Calu3 (cell line): ENCODE measurements around the gene ZP2. TPM values are rescaled to one million over a fixed set of nuclear protein-coding genes. Genes with fewer than 3 reads are reported as not detected.

Source experiments
- BruUV-seq: library from RNA; stranded (reverse); fragments of 400-500 nt; replicated peaks from 2 replicates; lab custom pipeline; 2021; lab: Mats Ljungman, UMichigan
- CTCF ChIA-PET: fragments of 300-600 bp; sonication (Branson Sonifier 250); formaldehyde crosslinking; loops from one replicate; lab custom pipeline; 2022; ENCODE audit warnings: antibody characterized with exemption; lab: Charles Lee
- DNase-seq: peaks from one replicate; pipeline ENCODE4 v3.0.0; 2022
- H3K27ac Mint-ChIP-seq: one replicate; pipeline ENCODE4 v1.8.0; 2022; ENCODE audit warnings: mixed read lengths; ENCODE audit not compliant: unreplicated experiment
- H3K27me3 Mint-ChIP-seq: one replicate; pipeline ENCODE4 v1.8.0; 2022; ENCODE audit warnings: mixed read lengths; ENCODE audit not compliant: unreplicated experiment
- H3K36me3 Mint-ChIP-seq: one replicate; pipeline ENCODE4 v1.8.0; 2022; ENCODE audit warnings: mild to moderate bottlenecking, moderate library complexity, mixed read lengths; ENCODE audit not compliant: insufficient read depth, unreplicated experiment
- H3K4me1 Mint-ChIP-seq: one replicate; pipeline ENCODE4 v1.8.0; 2022; ENCODE audit warnings: mild to moderate bottlenecking, low read depth, mixed read lengths; ENCODE audit not compliant: unreplicated experiment
- H3K4me3 Mint-ChIP-seq: one replicate; pipeline ENCODE4 v1.8.0; 2022; ENCODE audit warnings: mild to moderate bottlenecking, low read depth, moderate library complexity, mixed read lengths; ENCODE audit not compliant: unreplicated experiment
- H3K9me3 Mint-ChIP-seq: one replicate; pipeline ENCODE4 v1.8.0; 2022; ENCODE audit warnings: low read depth, mixed read lengths; ENCODE audit not compliant: unreplicated experiment
- intact Hi-C: fragments of 100-400 bp; cut with micrococcal nuclease; formaldehyde crosslinking; loops from one replicate; pipeline ENCODE4 v1.10.0; 2022; ENCODE audit not compliant: unreplicated experiment
- total RNA-seq: library from RNA; stranded (reverse); gene quantifications from 2 replicates; pipeline ENCODE4 v1.2.3, GENCODE V29; 2022
- TF ChIP-seq, protein P1 (sequence below): fragments of 200-600 bp; IDR thresholded peaks from one replicate; pipeline ENCODE4 v1.8.0; 2022; ENCODE audit warnings: antibody characterized with exemption; ENCODE audit not compliant: unreplicated experiment

ZP2 gene
- total RNA-seq, 1 experiment from 2014 or later = not detected

- Mint-ChIP-seq H3K27ac (no peak overlapping the region), H3K4me1 (no peaks in the 10 kb centered on the region), H3K4me3 (no peak overlapping the region), H3K9me3 (no peaks in the 10 kb centered on the region), H3K36me3 (no peaks in the 10 kb centered on the region), H3K27me3 (no peaks in the 10 kb centered on the region)
- TF ChIP-seq, protein P1, sequence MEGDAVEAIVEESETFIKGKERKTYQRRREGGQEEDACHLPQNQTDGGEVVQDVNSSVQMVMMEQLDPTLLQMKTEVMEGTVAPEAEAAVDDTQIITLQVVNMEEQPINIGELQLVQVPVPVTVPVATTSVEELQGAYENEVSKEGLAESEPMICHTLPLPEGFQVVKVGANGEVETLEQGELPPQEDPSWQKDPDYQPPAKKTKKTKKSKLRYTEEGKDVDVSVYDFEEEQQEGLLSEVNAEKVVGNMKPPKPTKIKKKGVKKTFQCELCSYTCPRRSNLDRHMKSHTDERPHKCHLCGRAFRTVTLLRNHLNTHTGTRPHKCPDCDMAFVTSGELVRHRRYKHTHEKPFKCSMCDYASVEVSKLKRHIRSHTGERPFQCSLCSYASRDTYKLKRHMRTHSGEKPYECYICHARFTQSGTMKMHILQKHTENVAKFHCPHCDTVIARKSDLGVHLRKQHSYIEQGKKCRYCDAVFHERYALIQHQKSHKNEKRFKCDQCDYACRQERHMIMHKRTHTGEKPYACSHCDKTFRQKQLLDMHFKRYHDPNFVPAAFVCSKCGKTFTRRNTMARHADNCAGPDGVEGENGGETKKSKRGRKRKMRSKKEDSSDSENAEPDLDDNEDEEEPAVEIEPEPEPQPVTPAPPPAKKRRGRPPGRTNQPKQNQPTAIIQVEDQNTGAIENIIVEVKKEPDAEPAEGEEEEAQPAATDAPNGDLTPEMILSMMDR = no peak
- CTCF ChIA-PET = no interaction called here
- DNase-seq = no peak
- BruUV-seq = no TSS peak
- intact Hi-C loops = no loop called here
Observed at GRCh38 chr16:21206550-21206949, 4.8 kb downstream of the ZP2 start.

GRCh38 chr16:21205303-21205702 is 6.1 kb downstream of the ZP2 start:
- no TSS peak for BruUV-seq
- TF ChIP-seq, protein P1 = no peak
- no peak for DNase-seq
- CTCF ChIA-PET = interaction anchor here (0.5 to 0.6 kb wide), 3 partner anchors 13 to 523 kb away, joined by 3 read pairs; no protein-coding TSS in a partner anchor
- Mint-ChIP-seq H3K4me1 (peaks cover 1% of the 10 kb centered on the region), H3K4me3 (no peak overlapping the region), H3K27ac (no peak overlapping the region), H3K27me3 (no peaks in the 10 kb centered on the region), H3K36me3 (no peaks in the 10 kb centered on the region), H3K9me3 (no peaks in the 10 kb centered on the region)
- intact Hi-C loops = no loop called here

GRCh38 chr16:21203155-21203797 is 8.1 kb downstream of the ZP2 start:
- H3K27me3 Mint-ChIP-seq = no peaks in the 10 kb centered on the region
- peaks cover 15% of the 10 kb centered on the region for H3K4me1 Mint-ChIP-seq
- H3K9me3 Mint-ChIP-seq = no peaks in the 10 kb centered on the region
- intact Hi-C loops = no loop called here
- TF ChIP-seq, protein P1 = no peak
- CTCF ChIA-PET = no interaction called here
- H3K4me3 Mint-ChIP-seq = no peak overlapping the region
- no TSS peak for BruUV-seq
- H3K27ac Mint-ChIP-seq = no peak overlapping the region
- no peaks in the 10 kb centered on the region for H3K36me3 Mint-ChIP-seq
- DNase-seq = no peak

DNA sequence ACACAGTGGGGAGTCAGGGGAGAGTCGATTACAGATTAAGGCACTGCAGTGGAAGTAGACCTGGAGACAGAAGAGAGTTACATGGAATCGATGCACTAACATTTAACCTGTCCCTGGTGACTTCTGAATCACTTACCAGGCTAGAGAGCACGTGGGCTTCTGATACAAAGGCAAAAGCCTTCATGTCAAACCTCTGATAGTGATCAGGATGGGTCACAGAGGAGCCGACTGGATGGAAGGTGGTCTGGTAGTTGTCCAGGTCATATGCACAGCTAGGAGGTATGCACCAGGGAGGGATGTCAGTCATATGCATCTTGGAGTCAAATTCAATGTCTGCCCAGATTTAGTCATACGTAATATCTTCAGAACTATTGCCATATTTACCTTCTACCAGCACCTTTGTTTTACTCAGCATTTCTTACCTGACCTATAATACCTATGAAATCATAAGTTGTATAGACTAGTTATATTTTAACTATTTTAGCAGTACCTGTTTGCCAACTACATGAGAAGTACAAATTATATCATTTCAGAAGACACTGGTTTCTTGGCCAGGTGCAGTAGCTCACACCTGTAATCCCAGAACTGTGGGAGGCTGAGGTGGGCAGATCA is 11.7 kb downstream of the ZP2 start:
- no peaks in the 10 kb centered on the region for H3K9me3 Mint-ChIP-seq
- H3K4me1 Mint-ChIP-seq = peaks cover 15% of the 10 kb centered on the region
- H3K27ac Mint-ChIP-seq = no peak overlapping the region
- BruUV-seq = no TSS peak
- no peaks in the 10 kb centered on the region for H3K36me3 Mint-ChIP-seq
- CTCF ChIA-PET = interaction anchor here (0.5 to 1.8 kb wide), 5 partner anchors 11 to 1083 kb away, joined by 3 to 8 read pairs (median 5); no protein-coding TSS in a partner anchor
- DNase-seq = no peak
- intact Hi-C loops = no loop called here
- H3K27me3 Mint-ChIP-seq = no peaks in the 10 kb centered on the region
- no peak overlapping the region for H3K4me3 Mint-ChIP-seq
- TF ChIP-seq, protein P1 = no peak
